HCT116 (cell line): ENCODE measurements around the gene SEMA7A. TPM values are rescaled to one million over a fixed set of nuclear protein-coding genes. Genes with fewer than 3 reads are reported as not detected.

Experiments used
- ATAC-seq: fragments of 200-7000 bp; cut with Tn5 transposase; 2 replicates; pipeline ENCODE4 v1.9.1; 2020; ENCODE audit warnings: mild to moderate bottlenecking, moderate library complexity
- BruUV-seq: library from RNA; stranded (reverse); fragments of 400-500 nt; replicated peaks from 2 replicates; lab custom pipeline; 2021; lab: Mats Ljungman, UMichigan
- CTCF ChIA-PET: fragments of 300-600 bp; sonication (Branson Sonifier 250); formaldehyde crosslinking; loops from one replicate; lab custom pipeline; 2021; ENCODE audit warnings: antibody characterized with exemption; lab: Charles Lee
- POLR2A ChIA-PET: fragments of 300-600, 350-600 bp; sonication (Branson Sonifier 250); formaldehyde crosslinking; loops from one replicate; lab custom pipeline; 2021; ENCODE audit warnings: antibody characterized with exemption; lab: Charles Lee
- RAD21 ChIA-PET, 2 experiments: fragments of 300-600 bp; sonication (Branson Sonifier 250); formaldehyde crosslinking; loops; one replicate each; lab custom pipeline; 2023; ENCODE audit warnings: low total read pairs in 2 of 2; ENCODE audit not compliant: uncharacterized antibody in 2 of 2, unreplicated experiment in 2 of 2, low non-redundant PET in 1 of 2; lab: Charles Lee
- DNase-seq: peaks from one replicate; pipeline ENCODE4 v3.0.0-alpha.2; 2010; ENCODE audit warnings: low read depth, low spot score
- H2AFZ ChIP-seq: fragments of 200-600 bp; shearing (Covaris generic), sonication (generic); 2 replicates; pipeline ENCODE4 v1.6.1; 2017; ENCODE audit warnings: low read depth, mixed run types, mixed read lengths, antibody characterized with exemption, low read length; ENCODE audit not compliant: poor library complexity, severe bottlenecking
- H3K27ac ChIP-seq: 2 replicates; pipeline ENCODE4 v1.5.1; 2012; ENCODE audit warnings: low read depth, low read length
- H3K27me3 ChIP-seq: fragments of 200-600 bp; sonication (generic); 2 replicates; pipeline ENCODE4 v1.6.1; 2016; ENCODE audit warnings: mixed run types, low read length, mixed read lengths; ENCODE audit not compliant: insufficient read depth
- H3K36me3 ChIP-seq, 2 experiments: fragments of 200-500 bp in 1 of 2; fragments of 200-600 bp in 1 of 2; sonication (Bioruptor generic) in 1 of 2; sonication (generic) in 1 of 2; 2 replicates each; pipeline versions ENCODE4 v1.5.1 to v1.6.1; 2014 to 2016; ENCODE audit warnings: low read length in 2 of 2, inconsistent platforms in 1 of 2, mixed read lengths in 1 of 2, mixed run types in 1 of 2; ENCODE audit not compliant: insufficient read depth in 2 of 2, control insufficient read depth in 1 of 2
- H3K4me1 ChIP-seq, 2 experiments: fragments of 200-600 bp in 1 of 2; sonication (generic) in 1 of 2; 2 replicates each; pipeline versions ENCODE4 v1.5.1 to v1.6.1; 2012 to 2017; ENCODE audit warnings: low read length in 2 of 2, inconsistent platforms in 1 of 2, mild to moderate bottlenecking in 1 of 2, mixed read lengths in 1 of 2, mixed run types in 1 of 2, moderate library complexity in 1 of 2; ENCODE audit not compliant: insufficient read depth in 2 of 2, control insufficient read depth in 1 of 2
- H3K4me2 ChIP-seq: fragments of 200-600 bp; sonication (generic); 2 replicates; pipeline ENCODE4 v1.6.1; 2017; ENCODE audit warnings: mixed run types, low read length, mixed read lengths
- H3K4me3 ChIP-seq, 2 experiments: fragments of 200-600 bp in 1 of 2; sonication (generic) in 1 of 2; replicated peaks in 1 of 2; 2 replicates each; pipeline ENCODE4 v1.5.1; 2011 to 2016; ENCODE audit warnings: low read length in 2 of 2, control low read depth in 1 of 2, low read depth in 1 of 2, mild to moderate bottlenecking in 1 of 2, mixed read lengths in 1 of 2, mixed run types in 1 of 2
- H3K79me2 ChIP-seq: fragments of 200-600 bp; sonication (generic); 2 replicates; pipeline ENCODE4 v1.6.1; 2017; ENCODE audit warnings: mild to moderate bottlenecking, mixed run types, low read length, moderate library complexity, mixed read lengths; ENCODE audit not compliant: insufficient read depth
- H3K9ac ChIP-seq: fragments of 200-600 bp; sonication (generic); 2 replicates; pipeline ENCODE4 v1.6.1; 2016; ENCODE audit warnings: low read length, mixed read lengths
- H3K9me2 ChIP-seq: fragments of 200-600 bp; sonication (generic), shearing (Covaris generic); 2 replicates; pipeline ENCODE4 v1.6.1; 2017; ENCODE audit warnings: mixed run types, mild to moderate bottlenecking, moderate library complexity; ENCODE audit not compliant: insufficient read depth
- H3K9me3 ChIP-seq, 2 experiments: fragments of 200-500 bp in 1 of 2; fragments of 200-600 bp in 1 of 2; sonication (Bioruptor generic) in 1 of 2; sonication (generic) in 1 of 2; 2 replicates each; pipeline ENCODE4 v1.6.1; 2014 to 2017; ENCODE audit warnings: low read length in 2 of 2, mixed read lengths in 2 of 2, inconsistent platforms in 1 of 2, low read depth in 1 of 2, mild to moderate bottlenecking in 1 of 2, mixed run types in 1 of 2, moderate library complexity in 1 of 2; ENCODE audit not compliant: control insufficient read depth in 1 of 2, insufficient read depth in 1 of 2
- H4K20me1 ChIP-seq: fragments of 200-600 bp; sonication (generic), shearing (Covaris generic); 2 replicates; pipeline ENCODE4 v1.6.1; 2017; ENCODE audit warnings: mixed run types, mild to moderate bottlenecking, moderate library complexity; ENCODE audit not compliant: insufficient read depth
- FOSL1 ChIP-seq: IDR thresholded peaks from 2 replicates; pipeline ENCODE4 v1.6.1; 2012; ENCODE audit warnings: low read depth
- RAD21 ChIP-seq: IDR thresholded peaks from 2 replicates; pipeline ENCODE4 v1.6.1; 2012; ENCODE audit warnings: low read depth, mild to moderate bottlenecking
- ZNF274 ChIP-seq: fragments of 200-500 bp; sonication (Bioruptor generic); IDR thresholded peaks from 2 replicates; pipeline ENCODE4 v1.6.1; 2014; ENCODE audit warnings: mild to moderate bottlenecking, low read depth, low read length, inconsistent platforms
- intact Hi-C: fragments of 100-400 bp; cut with micrococcal nuclease; formaldehyde crosslinking; loops from 2 replicates; pipeline ENCODE4 v1.10.0; 2022
- total RNA-seq: library from RNA; stranded (reverse); gene quantifications from one replicate; pipeline ENCODE4 v1.2.1, GENCODE V29; 2021; ENCODE audit not compliant: unreplicated experiment
- TF ChIP-seq, protein P1 (sequence below), 3 experiments: fragments of 200-600 bp in 1 of 3; sonication (generic) in 1 of 3; IDR thresholded peaks in 2 of 3; conservative IDR thresholded peaks in 1 of 3; 2 replicates each; pipeline ENCODE4 v1.5.1; 2012 to 2017; ENCODE audit warnings: low read depth in 2 of 3, low read length in 2 of 3, antibody characterized with exemption in 1 of 3, borderline replicate concordance in 1 of 3, control low read depth in 1 of 3, mild to moderate bottlenecking in 1 of 3, mixed read lengths in 1 of 3, mixed run types in 1 of 3, moderate library complexity in 1 of 3; ENCODE audit not compliant: insufficient read depth in 1 of 3

The SEMA7A gene
- total RNA-seq, 1 experiment from 2014 or later, result 13.8 TPM

DNA sequence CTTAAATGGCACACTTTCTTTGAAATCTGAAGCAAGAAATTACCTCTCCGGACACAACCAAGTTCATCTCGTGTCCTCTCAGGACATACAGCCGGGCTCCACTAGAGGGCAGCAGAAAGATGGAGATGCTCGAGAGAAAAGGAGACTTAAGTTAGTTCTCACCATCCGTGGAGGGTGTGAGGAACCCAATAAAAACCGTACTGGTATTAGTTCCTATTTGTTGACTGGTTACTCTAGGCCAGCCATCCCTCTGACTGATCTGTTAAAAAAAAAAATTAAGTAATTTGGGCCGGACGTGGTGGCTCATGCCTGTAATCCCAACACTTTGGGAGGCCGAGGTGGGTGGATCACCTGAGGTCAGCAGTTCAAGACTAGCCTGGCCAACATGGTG is 58.5 kb downstream of the SEMA7A start:
- ATAC-seq, result peak; percentile 31
- DNase-seq, result peak; percentile 77
- Histone ChIP-seq H3K79me2 (no peaks in the 10 kb centered on the region), H3K9me2 (no peaks in the 10 kb centered on the region), H2AFZ (peak overlapping the region; percentile 19), H3K27me3 (peaks cover 12% of the 10 kb centered on the region), H4K20me1 (no peaks in the 10 kb centered on the region), H3K9me3 (no peaks in the 10 kb centered on the region), H3K36me3 (no peaks in the 10 kb centered on the region), H3K4me2 (peak overlapping the region; percentile 86), H3K27ac (no peak overlapping the region), H3K4me1 (peaks cover 10 to 26% of the 10 kb centered on the region in 2 experiments; a peak in 3 of 4 replicates), H3K4me3 (peak overlapping the region in 1 of 2 experiments; percentile 56; a peak in 1 of 4 replicates), H3K9ac (no peak overlapping the region)
- CTCF ChIA-PET, result interaction anchor here (1.1 to 3.7 kb wide), 12 partner anchors 10 to 394 kb away, joined by 3 to 26 read pairs (median 4); no protein-coding TSS in a partner anchor
- intact Hi-C loops, result loop anchor here (1.0 to 10.0 kb wide), 5 partner anchors 64 to 610 kb away; no protein-coding TSS in a partner anchor
- RAD21 ChIA-PET, result no interaction called here
- no peak for TF ChIP-seq RAD21
- TF ChIP-seq, protein P1, sequence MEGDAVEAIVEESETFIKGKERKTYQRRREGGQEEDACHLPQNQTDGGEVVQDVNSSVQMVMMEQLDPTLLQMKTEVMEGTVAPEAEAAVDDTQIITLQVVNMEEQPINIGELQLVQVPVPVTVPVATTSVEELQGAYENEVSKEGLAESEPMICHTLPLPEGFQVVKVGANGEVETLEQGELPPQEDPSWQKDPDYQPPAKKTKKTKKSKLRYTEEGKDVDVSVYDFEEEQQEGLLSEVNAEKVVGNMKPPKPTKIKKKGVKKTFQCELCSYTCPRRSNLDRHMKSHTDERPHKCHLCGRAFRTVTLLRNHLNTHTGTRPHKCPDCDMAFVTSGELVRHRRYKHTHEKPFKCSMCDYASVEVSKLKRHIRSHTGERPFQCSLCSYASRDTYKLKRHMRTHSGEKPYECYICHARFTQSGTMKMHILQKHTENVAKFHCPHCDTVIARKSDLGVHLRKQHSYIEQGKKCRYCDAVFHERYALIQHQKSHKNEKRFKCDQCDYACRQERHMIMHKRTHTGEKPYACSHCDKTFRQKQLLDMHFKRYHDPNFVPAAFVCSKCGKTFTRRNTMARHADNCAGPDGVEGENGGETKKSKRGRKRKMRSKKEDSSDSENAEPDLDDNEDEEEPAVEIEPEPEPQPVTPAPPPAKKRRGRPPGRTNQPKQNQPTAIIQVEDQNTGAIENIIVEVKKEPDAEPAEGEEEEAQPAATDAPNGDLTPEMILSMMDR (IDR thresholded peaks at IDR 0.05 in 2 of 3, conservative IDR thresholded peaks at IDR 0.05 in 1 of 3; ENCODE audit: borderline replicate concordance in 1 of 3, insufficient read depth in 1 of 3, low read depth in 2 of 3, low read length in 2 of 3), result peak in 2 of 3 experiments; percentile 89 to 93; a peak in 4 of 6 replicates
- TF ChIP-seq ZNF274, result no peak
- no peak for TF ChIP-seq FOSL1
- POLR2A ChIA-PET, result interaction anchor here (0.8 kb wide), 1 partner anchor 85 kb away, joined by 5 read pairs; the partner anchor contains the start of gene UBL7
- BruUV-seq, result no TSS peak
